ENCODE results near the gene LRPPRC.

The LRPPRC gene

GRCh38 chr2:43848214-43848613, 147.6 kb downstream of the LRPPRC start:
- TF ChIP-seq CTCF (IDR thresholded peaks at IDR 0.05; ENCODE audit: control insufficient read depth, insufficient read depth, low read depth, low read length, missing control alignments), result no peak
- H3K4me3 ChIP-seq (ENCODE audit: control insufficient read depth, low read depth, low read length), result no peak overlapping the region
- DNase-seq (ENCODE audit: low read depth), result no peak

GRCh38 chr2:43846140-43846793, 149.5 kb downstream of the LRPPRC start:
- H3K4me3 ChIP-seq (ENCODE audit: control insufficient read depth, low read depth, low read length), result no peak overlapping the region
- no peak for TF ChIP-seq CTCF (IDR thresholded peaks at IDR 0.05; ENCODE audit: control insufficient read depth, insufficient read depth, low read depth, low read length, missing control alignments)
- no peak for DNase-seq (ENCODE audit: low read depth)

GRCh38 chr2:43845181-43845580, 150.6 kb downstream of the LRPPRC start:
- no peak for DNase-seq (ENCODE audit: low read depth)
- TF ChIP-seq CTCF (IDR thresholded peaks at IDR 0.05; ENCODE audit: control insufficient read depth, insufficient read depth, low read depth, low read length, missing control alignments), result no peak

GRCh38 chr2:43842866-43843226, 152.9 kb downstream of the LRPPRC start:
- no peak for TF ChIP-seq CTCF (IDR thresholded peaks at IDR 0.05; ENCODE audit: control insufficient read depth, insufficient read depth, low read depth, low read length, missing control alignments)
- DNase-seq (ENCODE audit: low read depth), result no peak
- no peak overlapping the region for H3K4me3 ChIP-seq (ENCODE audit: control insufficient read depth, low read depth, low read length)

More at GRCh38 chr2:43845181-43845580, 150.6 kb downstream of the LRPPRC start:
- H3K4me3 ChIP-seq (ENCODE audit: control insufficient read depth, low read depth, low read length), result no peak overlapping the region

GRCh38 chr2:43841949-43842865, 153.6 kb downstream of the LRPPRC start:
- no peak for DNase-seq (ENCODE audit: low read depth)
- H3K4me3 ChIP-seq (ENCODE audit: control insufficient read depth, low read depth, low read length), result no peak overlapping the region
- TF ChIP-seq CTCF (IDR thresholded peaks at IDR 0.05; ENCODE audit: control insufficient read depth, insufficient read depth, low read depth, low read length, missing control alignments), result no peak

- H3K4me3 ChIP-seq (ENCODE audit: control insufficient read depth, low read depth, low read length), result no peak overlapping the region
- DNase-seq (ENCODE audit: low read depth), result no peak
- no peak for TF ChIP-seq CTCF (IDR thresholded peaks at IDR 0.05; ENCODE audit: control insufficient read depth, insufficient read depth, low read depth, low read length, missing control alignments)
Measured at GRCh38 chr2:43840965-43841364, 154.8 kb downstream of the LRPPRC start.

All from AG09309 (cell line).